DOHH2 (cell line): ENCODE data around the gene UMPS.

ENCODE experiments used
- H3F3A ChIP-seq: fragments of 200-600 bp; sonication (generic), shearing (Covaris generic); 2 replicates; pipeline ENCODE4 v1.6.0; 2016; ENCODE audit warnings: antibody characterized with exemption, mild to moderate bottlenecking; ENCODE audit not compliant: control insufficient read depth, insufficient read depth
- H3K27ac ChIP-seq: fragments of 200-600 bp; sonication (generic); 2 replicates; pipeline ENCODE4 v1.5.1; 2014; ENCODE audit warnings: low read depth, mild to moderate bottlenecking, low read length, moderate library complexity
- H3K27me3 ChIP-seq: fragments of 200-600 bp; sonication (generic); 2 replicates; pipeline ENCODE4 v1.6.1; 2014; ENCODE audit warnings: mild to moderate bottlenecking, low read length, mixed read lengths; ENCODE audit not compliant: control insufficient read depth
- H3K36me3 ChIP-seq: fragments of 200-600 bp; sonication (generic); 2 replicates; pipeline ENCODE4 v1.6.1; 2014; ENCODE audit warnings: mild to moderate bottlenecking, low read length, moderate library complexity, mixed read lengths; ENCODE audit not compliant: control insufficient read depth
- H3K4me1 ChIP-seq: fragments of 200-600 bp; sonication (generic); 2 replicates; pipeline ENCODE4 v1.6.1; 2014; ENCODE audit warnings: mild to moderate bottlenecking, low read length, mixed read lengths; ENCODE audit not compliant: control insufficient read depth
- H3K4me2 ChIP-seq: fragments of 200-600 bp; sonication (generic); 2 replicates; pipeline ENCODE4 v1.6.0; 2014; ENCODE audit warnings: mild to moderate bottlenecking, low read length, moderate library complexity
- H3K4me3 ChIP-seq: fragments of 200-600 bp; sonication (generic); 2 replicates; pipeline ENCODE4 v1.5.1; 2014; ENCODE audit warnings: mild to moderate bottlenecking, low read length, mixed read lengths
- H3K79me2 ChIP-seq: fragments of 200-600 bp; sonication (generic); 2 replicates; pipeline ENCODE4 v1.6.1; 2014; ENCODE audit warnings: mild to moderate bottlenecking, low read length, mixed read lengths; ENCODE audit not compliant: control insufficient read depth
- H3K9me2 ChIP-seq: fragments of 200-600 bp; sonication (generic); replicated peaks from 2 replicates; pipeline ENCODE4 v1.6.1; 2014; ENCODE audit warnings: mild to moderate bottlenecking, low read length, mixed read lengths; ENCODE audit not compliant: control insufficient read depth
- H3K9me3 ChIP-seq: fragments of 200-600 bp; sonication (generic); 2 replicates; pipeline ENCODE4 v1.6.1; 2014; ENCODE audit warnings: antibody characterized with exemption, low read length, mixed read lengths; ENCODE audit not compliant: control insufficient read depth, insufficient read depth
- H4K20me1 ChIP-seq: fragments of 200-600 bp; sonication (generic); 2 replicates; pipeline ENCODE4 v1.6.0; 2014; ENCODE audit warnings: low read depth, mild to moderate bottlenecking, antibody characterized with exemption, low read length, moderate library complexity; ENCODE audit not compliant: control insufficient read depth, insufficient read depth
- EZH2phosphoT487 ChIP-seq: fragments of 200-600 bp; sonication (generic); IDR thresholded peaks from 2 replicates; pipeline ENCODE4 v1.6.1; 2017; ENCODE audit warnings: borderline replicate concordance, mild to moderate bottlenecking, antibody characterized with exemption, low read length, moderate library complexity, mixed read lengths
- TF ChIP-seq, protein P1 (sequence below): fragments of 200-600 bp; sonication (generic); IDR thresholded peaks from one replicate; pipeline ENCODE4 v1.5.1; 2014; ENCODE audit warnings: antibody characterized with exemption, mild to moderate bottlenecking, low read depth, low read length; ENCODE audit not compliant: poor library complexity, severe bottlenecking

UMPS gene

GRCh38 chr3:124768812-124769211 is 38.6 kb downstream of the UMPS start:
- Histone ChIP-seq H3K4me2 (no peak overlapping the region), H3K4me3 (no peak overlapping the region), H4K20me1 (no peaks in the 10 kb centered on the region), H3K4me1 (no peaks in the 10 kb centered on the region), H3K36me3 (no peaks in the 10 kb centered on the region), H3K9me3 (no peaks in the 10 kb centered on the region), H3K9me2 (no peaks in the 10 kb centered on the region), H3K27ac (no peak overlapping the region), H3K27me3 (peaks cover 10% of the 10 kb centered on the region), H3K79me2 (no peaks in the 10 kb centered on the region), H3F3A (no peaks in the 10 kb centered on the region)
- TF ChIP-seq EZH2phosphoT487 = no peak
- TF ChIP-seq, protein P1, sequence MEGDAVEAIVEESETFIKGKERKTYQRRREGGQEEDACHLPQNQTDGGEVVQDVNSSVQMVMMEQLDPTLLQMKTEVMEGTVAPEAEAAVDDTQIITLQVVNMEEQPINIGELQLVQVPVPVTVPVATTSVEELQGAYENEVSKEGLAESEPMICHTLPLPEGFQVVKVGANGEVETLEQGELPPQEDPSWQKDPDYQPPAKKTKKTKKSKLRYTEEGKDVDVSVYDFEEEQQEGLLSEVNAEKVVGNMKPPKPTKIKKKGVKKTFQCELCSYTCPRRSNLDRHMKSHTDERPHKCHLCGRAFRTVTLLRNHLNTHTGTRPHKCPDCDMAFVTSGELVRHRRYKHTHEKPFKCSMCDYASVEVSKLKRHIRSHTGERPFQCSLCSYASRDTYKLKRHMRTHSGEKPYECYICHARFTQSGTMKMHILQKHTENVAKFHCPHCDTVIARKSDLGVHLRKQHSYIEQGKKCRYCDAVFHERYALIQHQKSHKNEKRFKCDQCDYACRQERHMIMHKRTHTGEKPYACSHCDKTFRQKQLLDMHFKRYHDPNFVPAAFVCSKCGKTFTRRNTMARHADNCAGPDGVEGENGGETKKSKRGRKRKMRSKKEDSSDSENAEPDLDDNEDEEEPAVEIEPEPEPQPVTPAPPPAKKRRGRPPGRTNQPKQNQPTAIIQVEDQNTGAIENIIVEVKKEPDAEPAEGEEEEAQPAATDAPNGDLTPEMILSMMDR = no peak

DNA sequence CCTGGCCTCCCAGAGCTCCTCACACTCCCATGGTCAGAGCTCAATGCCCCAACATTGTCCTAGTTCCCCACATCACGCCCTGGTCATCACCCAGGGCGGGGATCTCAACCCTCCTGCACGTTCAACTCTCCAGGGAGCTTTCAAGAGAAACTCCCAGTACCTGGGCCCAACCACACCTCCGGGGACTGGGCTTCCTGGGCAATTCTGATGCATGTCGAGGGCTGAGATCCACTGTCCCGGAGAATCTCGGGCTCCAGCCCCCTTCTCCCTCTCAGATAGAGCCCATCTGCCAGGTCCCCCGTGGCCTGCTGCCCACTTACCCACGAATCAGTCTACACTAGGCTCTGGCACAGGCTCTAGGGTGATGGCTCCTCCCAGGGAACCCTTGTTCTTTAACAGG is 39.2 kb downstream of the UMPS start:
- no peak overlapping the region for H3K4me2 ChIP-seq
- no peaks in the 10 kb centered on the region for H3F3A ChIP-seq
- no peaks in the 10 kb centered on the region for H3K36me3 ChIP-seq
- no peaks in the 10 kb centered on the region for H3K9me2 ChIP-seq
- H4K20me1 ChIP-seq = no peaks in the 10 kb centered on the region
- H3K27ac ChIP-seq = no peak overlapping the region
- TF ChIP-seq, protein P1 = no peak
- no peak for TF ChIP-seq EZH2phosphoT487
- H3K27me3 ChIP-seq = peaks cover 10% of the 10 kb centered on the region
- no peaks in the 10 kb centered on the region for H3K79me2 ChIP-seq
- H3K4me1 ChIP-seq = no peaks in the 10 kb centered on the region
- no peak overlapping the region for H3K4me3 ChIP-seq
- H3K9me3 ChIP-seq = no peaks in the 10 kb centered on the region

GRCh38 chr3:124770336-124771082 is 40.3 kb downstream of the UMPS start:
- no peaks in the 10 kb centered on the region for H4K20me1 ChIP-seq
- H3K36me3 ChIP-seq = no peaks in the 10 kb centered on the region
- H3K27ac ChIP-seq = no peak overlapping the region
- no peaks in the 10 kb centered on the region for H3K79me2 ChIP-seq
- TF ChIP-seq, protein P1 = no peak
- TF ChIP-seq EZH2phosphoT487 = no peak
- no peak overlapping the region for H3K4me2 ChIP-seq
- no peaks in the 10 kb centered on the region for H3K4me1 ChIP-seq
- no peaks in the 10 kb centered on the region for H3F3A ChIP-seq
- no peaks in the 10 kb centered on the region for H3K9me2 ChIP-seq
- peaks cover 10% of the 10 kb centered on the region for H3K27me3 ChIP-seq
- H3K9me3 ChIP-seq = no peaks in the 10 kb centered on the region
- no peak overlapping the region for H3K4me3 ChIP-seq
